Measurements from ENCODE around the gene ST6GALNAC1. TPM values are rescaled to one million over a fixed set of nuclear protein-coding genes. Genes with fewer than 3 reads are reported as not detected.

The ST6GALNAC1 gene
- total and polyA plus RNA-seq, 10 of the 15 experiments (the other 5 are each of a cell fraction or from before 2014, with no cell fraction given), result 0.08 TPM; not detected in 9

GRCh38 chr17:76626442-76626841, 17.1 kb downstream of the ST6GALNAC1 start (continued):
- TF ChIP-seq PBX3 (IDR thresholded peaks at IDR 0.05; ENCODE audit: insufficient replicate concordance, low read depth, low read length) (no peak), BRCA1 (IDR thresholded peaks at IDR 0.05; ENCODE audit: low read depth, low read length) (no peak), HCFC1 (IDR thresholded peaks at IDR 0.05; ENCODE audit: low read length) (no peak), JUND (IDR thresholded peaks at IDR 0.05; ENCODE audit: low read depth, low read length) (no peak), KDM1A (IDR thresholded peaks at IDR 0.05; ENCODE audit: borderline replicate concordance) (no peak)

DNA sequence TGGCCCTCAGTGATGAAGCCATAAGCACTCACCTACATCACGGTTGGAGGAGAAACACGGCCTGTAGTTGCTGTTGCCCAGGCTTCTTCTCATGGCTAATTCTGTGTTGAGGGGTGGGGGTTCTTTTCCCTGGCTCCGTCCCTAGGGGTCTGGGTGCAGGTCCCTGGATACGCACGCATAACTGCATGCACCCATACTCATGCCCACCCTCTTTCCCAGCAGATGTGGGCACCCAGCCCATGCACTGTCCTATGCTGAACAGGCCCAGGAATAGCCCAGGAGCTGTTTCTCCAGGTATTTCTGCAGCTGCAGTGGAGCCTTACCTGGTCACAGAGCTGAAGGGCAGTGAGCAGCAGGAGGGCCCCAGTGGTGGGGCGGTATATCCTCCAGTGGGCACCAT, 18.1 kb downstream of the ST6GALNAC1 start:
- ChIA-PET CTCF (interaction anchor here (0.6 to 7.9 kb wide), 13 partner anchors 11 to 1344 kb away, joined by 3 to 146 read pairs (median 11); no protein-coding TSS in a partner anchor), POLR2A (no interaction called here), RAD21 (ENCODE audit: unreplicated experiment) (interaction anchor here (0.9 to 3.8 kb wide), 7 partner anchors 8 to 97 kb away, joined by 3 to 33 read pairs (median 6); no protein-coding TSS in a partner anchor), SMC1A (ENCODE audit: uncharacterized antibody, unreplicated experiment) (interaction anchor here (1.7 to 5.2 kb wide), 5 partner anchors 12 to 97 kb away, joined by 4 to 87 read pairs (median 10); no protein-coding TSS in a partner anchor)
- Histone ChIP-seq H3K4me2 (ENCODE audit: control insufficient read depth, insufficient read depth) (no peak overlapping the region), H3K4me1 (ENCODE audit: control insufficient read depth, insufficient read depth, low read length) (no peaks in the 10 kb centered on the region), H3K9ac (ENCODE audit: control insufficient read depth, insufficient read depth, low read length) (no peak overlapping the region), H3K79me2 (ENCODE audit: control insufficient read depth, insufficient read depth, low read length) (no peaks in the 10 kb centered on the region), H4K20me1 (ENCODE audit: control insufficient read depth, insufficient read depth) (no peaks in the 10 kb centered on the region), H2AFZ (ENCODE audit: control insufficient read depth, low read depth, low read length) (no peak overlapping the region), H3K27ac (ENCODE audit: control insufficient read depth, insufficient read depth) (no peak overlapping the region), H3K27me3 (replicated peaks in 1 of 2; ENCODE audit: control insufficient read depth in 2 of 2, insufficient read depth in 2 of 2, low read length in 1 of 2) (peaks cover 3 to 5% of the 10 kb centered on the region in 2 experiments; a peak in 3 of 4 replicates), H3K9me3 (replicated peaks; ENCODE audit: control insufficient read depth, insufficient read depth, low read length) (no peaks in the 10 kb centered on the region), H3K36me3 (ENCODE audit: control insufficient read depth in 2 of 2, insufficient read depth in 2 of 2, low read length in 1 of 2) (no peaks in the 10 kb centered on the region), H3K4me3 (no peak overlapping the region)
- WGBS (ENCODE audit: insufficient coverage, insufficient replicate concordance, low lambda C conversion rate, missing lambda C conversion rate), result 53% methylated on average over 6 of the region's 6 CpGs
- FAIRE-seq, result no peak
- in situ Hi-C loops (cut with MboI), result no loop called here
- TF ChIP-seq RAD21 (IDR thresholded peaks at IDR 0.05; ENCODE audit: insufficient read depth, low read depth, low read length) (no peak), CHD4 (IDR thresholded peaks at IDR 0.05) (no peak), BMI1 (IDR thresholded peaks at IDR 0.05; ENCODE audit: borderline replicate concordance) (no peak), SIN3A (IDR thresholded peaks at IDR 0.05; ENCODE audit: low read depth, low read length) (no peak), ATF3 (IDR thresholded peaks at IDR 0.05; ENCODE audit: borderline replicate concordance, extremely low read depth, low read depth, low read length) (no peak)
- TF ChIP-seq, protein P1, sequence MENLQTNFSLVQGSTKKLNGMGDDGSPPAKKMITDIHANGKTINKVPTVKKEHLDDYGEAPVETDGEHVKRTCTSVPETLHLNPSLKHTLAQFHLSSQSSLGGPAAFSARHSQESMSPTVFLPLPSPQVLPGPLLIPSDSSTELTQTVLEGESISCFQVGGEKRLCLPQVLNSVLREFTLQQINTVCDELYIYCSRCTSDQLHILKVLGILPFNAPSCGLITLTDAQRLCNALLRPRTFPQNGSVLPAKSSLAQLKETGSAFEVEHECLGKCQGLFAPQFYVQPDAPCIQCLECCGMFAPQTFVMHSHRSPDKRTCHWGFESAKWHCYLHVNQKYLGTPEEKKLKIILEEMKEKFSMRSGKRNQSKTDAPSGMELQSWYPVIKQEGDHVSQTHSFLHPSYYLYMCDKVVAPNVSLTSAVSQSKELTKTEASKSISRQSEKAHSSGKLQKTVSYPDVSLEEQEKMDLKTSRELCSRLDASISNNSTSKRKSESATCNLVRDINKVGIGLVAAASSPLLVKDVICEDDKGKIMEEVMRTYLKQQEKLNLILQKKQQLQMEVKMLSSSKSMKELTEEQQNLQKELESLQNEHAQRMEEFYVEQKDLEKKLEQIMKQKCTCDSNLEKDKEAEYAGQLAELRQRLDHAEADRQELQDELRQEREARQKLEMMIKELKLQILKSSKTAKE (IDR thresholded peaks at IDR 0.05; ENCODE audit: low read depth, poor library complexity, severe bottlenecking), result no peak
- ATAC-seq, result no peak
- intact Hi-C loops (cut with micrococcal nuclease; ENCODE audit: unreplicated experiment), result loop anchor here (2.0 to 10.0 kb wide), 2 partner anchors 67 to 89 kb away; partner anchors contain the start of gene MXRA7
- DNase-seq (ENCODE audit: low read depth, low spot score), result no peak
- BruUV-seq (replicated peaks), result no TSS peak
